ENCODE data around the gene CYTH4.
A peak's percentile ranks its signal among the peaks of the same experiment; 100 is the strongest.
"Not testable (repeated sequence)": the region's sequence is repeated elsewhere in the genome, so short reads cannot be mapped to it uniquely, and the experiment has no call there.

The CYTH4 gene

DNA sequence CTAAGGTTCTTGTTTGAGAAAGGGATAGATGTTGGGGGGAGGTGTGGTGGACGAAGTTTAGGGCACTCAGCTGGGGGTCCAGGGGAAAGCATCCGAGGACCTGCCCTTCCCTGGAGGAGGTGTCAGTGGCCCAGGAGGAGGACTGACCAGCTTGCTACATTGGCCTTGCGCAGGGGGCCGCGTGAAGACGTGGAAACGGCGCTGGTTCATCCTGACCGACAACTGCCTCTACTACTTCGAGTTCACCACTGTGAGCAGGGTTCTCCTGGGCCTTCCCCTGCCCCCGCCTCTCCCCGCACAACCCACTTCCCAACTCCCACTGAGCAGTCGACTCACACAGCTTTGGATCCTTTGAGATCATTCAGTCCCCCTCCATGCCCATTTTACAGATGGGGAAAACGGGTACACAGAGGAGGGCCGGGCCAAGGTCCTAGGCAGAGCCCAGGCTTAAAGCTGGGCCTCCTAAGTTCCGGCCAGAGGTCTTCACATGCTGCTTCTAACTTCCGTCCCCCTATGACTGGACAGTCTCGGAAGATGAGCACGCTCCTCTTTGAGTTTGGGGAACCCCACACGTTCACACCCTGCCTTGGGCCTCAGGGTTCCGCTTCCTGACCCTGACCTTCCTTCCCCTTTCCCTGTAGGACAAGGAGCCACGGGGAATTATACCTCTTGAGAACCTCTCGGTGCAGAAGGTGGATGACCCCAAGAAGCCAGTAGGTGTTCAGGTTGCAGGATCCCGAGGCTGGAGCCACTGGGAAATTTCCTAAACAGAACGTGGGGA is 28.7 kb downstream of the CYTH4 start:
- DNase-seq: no peak

DNA sequence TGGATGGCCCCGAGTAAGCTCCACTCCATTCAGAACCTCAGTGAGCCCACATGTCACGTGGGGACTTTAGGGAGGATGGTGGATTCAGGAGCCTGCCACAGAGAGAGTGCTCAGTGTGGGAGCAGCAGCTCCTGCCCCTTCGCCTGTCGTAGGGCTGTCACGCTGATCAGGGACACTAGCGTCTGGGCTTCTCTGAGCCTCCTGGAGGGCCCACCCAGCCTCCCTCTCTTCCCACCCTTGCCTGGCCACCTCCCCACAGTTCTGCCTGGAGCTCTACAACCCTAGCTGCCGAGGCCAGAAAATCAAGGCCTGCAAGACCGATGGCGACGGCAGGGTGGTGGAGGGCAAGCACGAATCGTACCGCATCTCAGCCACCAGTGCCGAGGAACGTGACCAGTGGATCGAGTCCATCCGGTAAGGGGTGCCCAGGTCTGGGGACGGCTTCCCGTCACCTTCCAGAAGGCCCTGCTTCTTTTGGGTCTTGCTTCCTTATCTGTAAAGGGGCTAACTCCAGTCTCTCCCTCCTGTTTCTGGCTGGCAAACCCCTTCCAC is 29.5 kb downstream of the CYTH4 start:
- DNase-seq: no peak

DNA sequence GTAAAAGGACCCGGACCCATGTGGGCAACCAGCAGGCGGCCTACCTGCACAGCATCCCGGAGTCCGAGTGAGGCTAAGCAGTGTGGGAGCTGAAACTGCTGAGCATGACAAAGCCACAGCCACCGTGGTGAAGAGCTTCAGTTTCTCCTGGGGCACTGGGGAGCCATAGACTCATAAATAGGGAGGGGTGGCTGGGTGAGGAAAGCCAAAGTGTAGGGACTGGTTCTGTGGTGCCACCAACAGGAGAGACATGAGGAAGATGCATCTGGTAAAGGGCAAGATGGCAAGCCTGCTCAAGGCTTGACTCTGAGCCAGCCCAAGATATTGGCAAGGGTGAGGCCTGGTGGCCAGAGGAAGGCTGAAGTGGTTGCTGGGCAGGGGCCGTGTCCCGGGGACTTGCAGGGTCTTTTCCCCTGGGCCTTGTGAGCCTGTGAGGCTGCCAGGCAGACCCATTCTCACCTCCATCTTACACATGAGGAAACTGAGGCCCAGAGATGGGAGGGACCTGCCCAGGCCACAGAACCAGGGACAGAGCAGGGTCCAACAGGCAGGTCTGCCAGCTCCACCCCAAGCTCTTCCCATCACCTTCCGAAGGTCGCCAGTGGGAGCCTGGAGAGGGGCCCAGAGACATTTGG is 30.4 kb downstream of the CYTH4 start:
- peak in 1 of 2 experiments; percentile 52 for DNase-seq

DNA sequence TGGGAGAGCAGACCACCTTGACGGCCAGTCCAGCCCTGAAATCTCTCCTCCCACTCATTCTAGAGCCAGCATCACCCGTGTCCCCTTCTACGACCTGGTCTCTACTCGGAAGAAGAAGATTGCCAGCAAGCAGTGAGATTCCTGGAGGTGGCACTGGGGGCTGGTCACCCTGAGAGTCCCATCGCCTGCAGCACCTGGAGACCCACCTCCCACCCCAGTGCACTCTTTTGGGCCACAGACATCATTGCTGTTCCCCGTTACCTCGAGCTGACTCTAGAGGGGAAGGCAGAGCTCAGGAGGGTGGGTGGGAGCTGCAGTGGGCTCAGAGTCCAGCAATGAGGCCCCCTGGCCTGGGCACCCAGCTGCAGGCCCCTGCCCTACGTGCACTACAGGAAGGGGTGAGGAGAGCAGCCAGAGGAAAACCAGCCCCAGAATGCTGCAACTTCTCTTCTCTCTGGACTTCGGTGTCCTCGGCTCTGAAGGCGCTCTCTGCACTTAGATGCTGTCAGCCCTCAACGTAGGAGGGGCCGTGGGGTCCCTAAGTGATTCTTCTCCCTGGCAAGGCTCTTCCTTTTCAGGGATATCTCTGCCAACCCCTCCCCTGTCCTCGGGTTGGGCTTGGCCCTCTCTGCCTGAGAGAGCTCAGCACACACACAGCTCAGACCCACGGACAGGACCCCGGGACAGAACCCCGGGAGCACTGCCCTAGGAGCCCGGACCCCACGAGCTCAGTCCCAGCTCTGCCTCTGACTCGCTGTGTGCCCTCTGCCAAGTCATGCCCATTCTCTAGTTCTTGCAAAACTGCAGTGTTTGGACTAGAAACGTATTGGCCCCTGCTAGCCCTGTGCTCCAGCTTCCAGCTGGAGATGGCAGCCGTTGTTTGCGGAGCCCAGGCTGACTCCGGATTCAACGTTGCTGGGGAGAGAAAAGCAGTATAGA is 31.3 kb downstream of the CYTH4 start:
- DNase-seq: no peak

DNA sequence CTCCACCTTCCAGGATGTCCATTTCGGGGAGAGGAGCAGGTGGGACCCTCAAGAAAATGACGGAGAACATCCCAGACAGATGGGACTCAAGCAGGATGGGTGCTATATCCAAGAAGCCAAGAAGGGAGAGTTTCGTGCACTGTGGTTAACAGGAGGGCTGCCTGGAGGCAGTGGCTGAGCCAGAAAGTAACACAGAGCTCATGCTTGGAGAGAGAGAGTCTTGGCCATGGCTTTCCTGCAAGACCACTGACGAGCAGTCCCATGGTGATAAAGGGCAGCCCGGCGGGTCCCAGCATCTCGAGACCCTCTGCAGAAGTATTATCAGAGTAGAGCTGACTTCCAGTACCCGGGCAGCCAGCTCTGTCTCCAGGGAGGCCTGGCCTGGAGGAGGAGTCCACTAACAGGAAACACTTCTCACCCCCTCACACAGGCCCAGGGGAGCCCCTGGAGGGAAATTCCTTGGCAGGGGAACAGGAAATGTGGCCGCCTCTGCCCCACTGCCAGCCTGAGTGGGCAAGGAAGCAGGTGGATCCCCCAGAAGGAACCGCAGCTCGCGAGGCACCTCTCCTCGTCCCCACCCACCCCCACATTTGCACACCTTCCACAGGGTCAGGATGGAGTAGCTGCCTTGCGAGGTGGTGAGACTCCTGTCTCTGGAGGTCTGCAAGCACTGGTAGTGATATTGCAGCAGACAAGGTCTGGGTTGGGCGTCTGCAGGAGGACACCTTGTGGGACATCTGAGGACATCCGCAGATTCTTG is 32.2 kb downstream of the CYTH4 start:
- peak; percentile 63 to 65 for DNase-seq

DNA sequence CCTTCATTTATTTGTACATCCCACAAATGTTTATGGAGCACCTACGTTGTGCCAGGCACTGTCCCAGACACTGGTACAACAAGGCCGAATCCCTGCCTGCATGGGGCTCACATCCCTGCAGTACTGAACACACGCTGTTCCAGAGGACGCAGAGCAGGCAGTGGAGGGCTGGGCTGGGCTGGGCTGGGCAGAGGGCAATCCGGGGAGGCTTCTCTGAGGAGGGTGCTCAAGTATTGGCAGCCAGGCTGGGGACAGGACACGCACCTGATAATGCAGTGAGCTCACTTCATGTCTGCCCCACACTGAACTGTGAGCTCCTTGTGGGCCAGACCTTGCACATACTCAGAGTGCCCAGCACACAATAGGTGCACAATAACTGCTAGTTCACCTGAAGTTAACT is 34.1 kb downstream of the CYTH4 start:
- peak in 1 of 2 experiments; percentile 29 for DNase-seq

DNA sequence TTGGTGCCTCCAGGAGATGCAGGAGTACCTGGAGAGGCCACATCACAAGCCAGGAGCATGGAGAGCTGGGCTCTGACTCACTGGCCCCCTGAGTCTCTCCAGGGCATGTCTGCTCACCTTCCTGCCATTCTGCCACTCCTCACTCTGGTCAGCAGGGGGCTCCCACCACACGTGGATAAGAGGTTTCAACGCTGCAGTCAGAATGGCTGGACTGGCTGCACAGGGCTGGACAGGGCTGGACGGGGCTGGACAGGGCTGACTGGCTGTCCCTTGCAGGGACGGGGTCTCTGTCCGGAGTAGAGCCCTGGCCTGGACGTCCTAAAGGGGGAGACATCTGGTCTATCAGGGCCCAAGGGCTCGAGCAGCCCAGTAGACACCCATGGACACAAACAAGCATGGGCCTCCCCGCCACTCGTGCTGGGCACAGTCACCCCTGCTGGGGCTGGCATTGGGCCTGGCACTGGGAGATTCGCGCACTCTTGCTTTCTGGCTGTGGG is 34.6 kb downstream of the CYTH4 start:
- DNase-seq: peak; percentile 82 to 83

DNA sequence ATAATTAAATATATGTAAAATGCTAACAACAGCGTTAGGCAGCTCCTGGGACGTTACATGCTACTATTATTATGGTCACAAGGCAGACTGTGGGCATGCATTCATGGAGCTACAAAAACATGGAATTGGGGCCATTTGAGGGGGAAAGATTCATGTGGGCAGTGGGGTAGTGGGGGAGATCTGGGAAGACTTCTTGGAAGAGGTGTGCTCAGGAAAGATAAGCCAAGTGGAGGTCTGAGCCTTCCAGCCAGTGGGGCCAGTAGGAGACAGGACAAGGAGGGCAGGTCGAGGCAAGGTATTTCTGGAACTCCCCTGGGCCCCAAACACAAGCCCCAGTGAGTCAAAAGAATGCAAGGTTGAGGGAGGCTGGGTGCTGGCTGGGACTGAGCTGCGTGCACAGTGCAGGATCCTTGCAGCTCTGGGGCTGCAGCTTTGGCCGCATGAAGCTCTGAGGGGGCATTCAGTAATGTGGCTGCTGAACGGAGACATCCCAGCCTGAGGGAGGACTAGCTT is 35.4 kb downstream of the CYTH4 start:
- no peak for DNase-seq

DNA sequence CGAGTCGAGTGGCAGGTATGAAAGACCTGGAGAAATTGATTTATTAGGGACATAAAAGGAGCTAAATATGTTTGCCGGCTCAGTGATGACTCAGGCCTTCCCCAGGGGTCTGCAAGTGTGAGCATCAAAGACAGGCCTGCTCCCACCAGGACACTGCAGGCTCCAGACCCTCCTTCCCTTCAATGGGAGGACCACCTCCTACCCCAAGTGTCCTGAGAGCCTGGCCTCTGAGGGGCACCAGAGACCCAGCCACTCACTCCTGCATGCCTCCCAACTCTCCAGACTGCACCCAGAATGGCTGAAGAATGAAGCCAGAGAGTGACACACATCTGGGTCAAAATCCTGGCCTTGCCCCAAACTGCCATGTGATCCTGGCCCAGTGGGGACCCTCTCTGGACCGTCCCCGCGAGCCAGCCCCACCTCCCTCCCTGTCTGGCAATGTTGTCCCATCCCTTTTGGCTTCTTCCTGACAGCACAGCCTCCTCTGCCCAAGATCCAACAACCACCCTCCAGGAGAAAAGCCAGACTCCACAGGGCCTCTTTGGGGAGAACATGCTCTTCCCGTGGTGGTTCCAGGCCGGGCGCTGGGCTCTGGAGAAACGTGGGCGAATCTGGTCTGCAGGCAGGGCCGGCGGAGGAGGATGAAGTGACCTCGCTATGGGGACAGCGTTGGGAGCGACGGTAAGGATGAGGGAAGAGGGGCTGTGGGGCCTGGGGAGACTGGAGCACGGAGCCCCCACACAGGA is 36.2 kb downstream of the CYTH4 start:
- DNase-seq: no peak

DNA sequence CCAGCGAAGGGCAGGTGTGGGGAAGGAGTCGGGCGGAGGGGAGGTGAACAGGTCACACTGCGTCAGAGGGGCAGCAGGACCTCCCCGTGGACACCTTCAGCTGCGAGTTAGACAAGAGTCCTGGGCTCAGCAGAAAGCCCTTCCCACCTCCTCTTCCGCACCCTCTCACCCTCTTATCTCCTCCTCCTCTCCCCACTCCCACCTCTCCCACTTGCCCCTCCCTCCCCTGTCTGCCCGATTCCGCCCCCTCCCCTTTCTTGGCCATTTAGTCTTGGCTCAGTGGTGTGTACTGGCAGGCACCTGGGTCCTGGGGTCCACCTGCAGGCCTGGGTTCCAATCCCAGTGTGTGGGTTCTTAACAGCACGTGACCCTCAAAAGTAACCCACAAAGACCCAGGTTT is 37.2 kb downstream of the CYTH4 start:
- DNase-seq: no peak

DNA sequence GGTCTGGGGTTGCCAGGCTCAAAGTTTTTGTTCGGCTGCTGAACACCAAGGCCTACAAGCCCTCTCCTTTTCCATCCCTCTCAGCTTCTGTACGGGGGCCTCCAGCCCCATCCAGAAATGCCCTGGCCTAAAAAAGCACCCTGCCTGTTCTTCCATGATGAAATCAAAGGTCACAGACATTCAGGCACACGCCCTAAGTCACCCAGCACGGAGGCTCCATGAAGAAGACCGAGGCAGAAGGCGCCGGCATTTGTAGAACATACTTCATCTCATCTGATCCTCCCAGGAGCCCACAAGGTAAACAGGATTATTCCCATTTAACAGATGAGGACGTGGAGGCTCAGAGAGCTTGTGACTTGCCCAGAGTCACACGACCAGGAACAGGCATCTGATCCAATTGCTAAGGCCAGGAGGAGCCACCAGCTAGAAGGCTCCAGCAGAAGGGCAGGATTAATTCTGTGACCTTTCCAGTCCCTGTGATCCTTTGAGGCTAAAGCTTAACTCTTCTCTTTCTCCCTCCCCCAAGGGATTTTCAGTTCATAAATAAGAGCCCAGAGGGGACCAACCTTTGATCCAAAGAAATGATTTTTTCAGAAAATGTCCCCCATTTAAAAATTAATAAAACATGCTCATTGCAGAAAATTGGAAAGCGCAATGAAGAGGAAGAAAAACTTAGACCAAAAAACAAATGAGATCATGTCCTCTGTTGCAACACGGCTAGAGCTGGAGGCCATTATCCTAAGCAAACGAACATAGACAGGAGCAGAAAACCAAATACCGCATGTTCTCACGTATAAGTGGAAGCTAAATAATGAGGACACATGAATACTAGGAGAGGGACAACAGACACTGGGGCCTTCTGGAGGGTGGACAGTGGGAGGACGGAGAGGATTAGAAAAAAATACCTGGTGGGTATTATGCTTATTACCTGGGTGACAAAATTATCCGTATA is 38.7 kb downstream of the CYTH4 start:
- DNase-seq: no peak

DNA sequence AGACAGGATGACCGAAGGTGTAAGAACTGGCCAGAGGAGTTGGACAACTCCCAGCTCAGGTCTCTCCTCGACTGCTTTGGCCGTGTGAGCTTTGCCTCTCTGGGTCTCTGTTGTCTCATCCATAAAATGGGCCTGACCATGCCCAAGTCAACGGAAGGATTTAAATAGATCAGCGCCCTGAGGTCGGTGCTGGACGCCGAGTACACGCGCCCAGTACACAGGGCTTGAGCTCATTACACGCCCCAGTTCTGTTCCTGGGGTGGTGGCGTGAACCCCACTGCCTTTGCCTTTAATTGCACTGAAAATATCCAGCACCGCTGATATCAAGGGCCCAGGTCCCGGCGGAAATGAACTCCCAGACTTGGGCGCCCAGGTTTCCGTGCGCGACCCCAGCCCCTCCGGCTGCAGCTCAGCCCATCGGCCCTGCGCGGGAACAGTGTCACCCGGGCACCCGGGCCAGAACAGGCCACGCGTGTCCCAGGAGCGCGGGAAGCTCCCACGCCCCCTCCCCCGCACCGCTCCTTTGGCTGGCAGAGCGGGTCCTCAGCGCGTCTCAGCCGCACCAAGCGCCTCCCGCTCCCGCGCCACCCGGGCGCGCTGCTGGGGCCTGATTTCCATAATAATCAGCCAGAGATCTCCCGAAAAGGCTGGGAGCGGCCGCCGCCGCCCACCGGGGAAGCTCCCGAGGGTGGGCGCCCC is 42.2 kb downstream of the CYTH4 start:
- no peak for DNase-seq

DNA sequence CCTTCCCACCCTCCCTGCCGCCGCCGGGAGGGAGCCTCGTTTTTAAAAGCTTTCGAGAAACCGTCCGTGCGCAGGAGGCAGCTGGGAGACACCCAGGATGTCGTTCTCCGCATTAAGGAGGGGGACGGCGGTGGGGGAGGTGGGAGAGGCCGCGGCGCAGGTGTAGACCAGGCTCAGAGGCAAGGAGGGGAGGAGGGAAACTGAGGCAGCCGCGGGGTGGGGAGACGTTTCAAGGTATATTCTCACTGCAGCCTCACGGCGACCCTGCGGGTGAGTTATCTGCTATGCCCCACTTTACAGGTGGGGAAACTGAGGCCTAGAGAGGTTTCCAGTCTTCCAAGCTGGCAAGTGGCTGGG is 42.7 kb downstream of the CYTH4 start:
- no peak for DNase-seq

DNA sequence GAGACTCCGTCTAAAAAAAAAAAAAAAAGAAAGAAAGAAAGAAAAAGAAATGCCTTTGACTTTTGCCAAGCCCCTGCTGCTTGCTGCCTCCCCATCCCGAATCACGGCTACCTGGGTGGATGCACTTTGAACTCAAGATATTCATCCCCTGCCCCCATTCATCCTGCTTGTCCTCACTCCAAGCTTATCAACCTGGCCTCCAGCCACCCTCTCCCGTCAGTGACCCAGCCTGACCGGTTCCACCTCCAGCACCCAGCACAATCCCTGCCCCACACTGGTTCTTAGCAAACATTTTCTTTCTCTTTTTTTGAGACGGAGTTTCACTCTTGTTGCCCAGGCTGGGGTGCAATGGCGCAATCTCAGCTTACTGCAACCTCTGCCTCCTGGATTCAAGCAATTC is 44.4 kb downstream of the CYTH4 start:
- DNase-seq: no peak

DNA sequence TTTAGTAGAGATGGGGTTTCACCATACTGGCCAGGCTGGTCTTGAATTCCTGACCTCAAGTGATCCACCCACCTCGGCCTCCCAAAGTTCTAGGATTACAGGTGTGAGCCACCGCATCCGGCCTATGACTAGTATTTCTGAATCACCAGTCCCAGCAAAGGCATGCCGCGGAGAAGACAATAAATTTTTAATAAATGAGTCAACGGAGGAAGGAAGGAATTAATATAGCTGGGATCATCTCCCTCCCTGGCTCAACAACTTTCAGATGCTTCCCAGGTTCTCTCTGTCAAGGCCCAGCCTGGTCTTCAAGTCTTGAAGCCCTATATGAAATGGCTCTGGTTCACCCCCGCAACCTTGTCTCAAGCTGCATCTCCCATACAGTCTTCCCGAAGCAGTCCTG is 45.7 kb downstream of the CYTH4 start:
- DNase-seq: no peak

DNA sequence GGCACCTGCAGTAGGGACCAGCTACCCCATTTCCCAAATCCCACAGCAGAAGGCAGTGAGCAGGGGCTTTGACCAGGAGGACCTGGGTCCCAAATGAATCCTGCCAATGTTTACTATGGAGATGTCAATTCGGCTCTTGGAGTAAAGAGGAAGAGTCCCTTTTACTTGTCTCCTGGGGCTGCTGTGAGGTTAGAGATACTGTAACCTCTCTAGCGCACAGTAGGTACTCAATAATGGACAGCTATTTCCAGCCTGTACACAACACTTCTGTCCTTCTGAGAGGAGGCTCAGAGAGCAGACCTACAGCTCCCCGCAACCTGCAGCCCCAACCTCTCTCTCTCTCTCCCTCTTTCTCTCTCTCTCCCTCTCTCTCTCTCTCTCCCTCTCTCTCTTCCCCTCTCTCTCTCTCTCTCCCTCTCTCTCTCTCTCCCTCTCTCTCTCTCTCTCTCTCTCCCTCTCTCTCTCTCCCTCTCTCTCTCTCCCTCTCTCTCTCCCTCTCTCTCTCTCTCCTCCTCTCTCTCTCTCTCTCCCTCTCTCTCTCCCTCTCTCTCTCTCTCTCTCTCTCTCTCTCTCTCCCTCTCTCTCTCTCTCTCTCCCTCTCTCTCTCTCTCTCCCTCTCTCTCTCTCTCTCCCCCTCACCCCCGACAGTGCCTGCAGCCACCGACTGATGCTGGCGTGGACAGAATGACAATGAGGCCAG is 46.4 kb downstream of the CYTH4 start:
- DNase-seq: not testable (repeated sequence)

DNA sequence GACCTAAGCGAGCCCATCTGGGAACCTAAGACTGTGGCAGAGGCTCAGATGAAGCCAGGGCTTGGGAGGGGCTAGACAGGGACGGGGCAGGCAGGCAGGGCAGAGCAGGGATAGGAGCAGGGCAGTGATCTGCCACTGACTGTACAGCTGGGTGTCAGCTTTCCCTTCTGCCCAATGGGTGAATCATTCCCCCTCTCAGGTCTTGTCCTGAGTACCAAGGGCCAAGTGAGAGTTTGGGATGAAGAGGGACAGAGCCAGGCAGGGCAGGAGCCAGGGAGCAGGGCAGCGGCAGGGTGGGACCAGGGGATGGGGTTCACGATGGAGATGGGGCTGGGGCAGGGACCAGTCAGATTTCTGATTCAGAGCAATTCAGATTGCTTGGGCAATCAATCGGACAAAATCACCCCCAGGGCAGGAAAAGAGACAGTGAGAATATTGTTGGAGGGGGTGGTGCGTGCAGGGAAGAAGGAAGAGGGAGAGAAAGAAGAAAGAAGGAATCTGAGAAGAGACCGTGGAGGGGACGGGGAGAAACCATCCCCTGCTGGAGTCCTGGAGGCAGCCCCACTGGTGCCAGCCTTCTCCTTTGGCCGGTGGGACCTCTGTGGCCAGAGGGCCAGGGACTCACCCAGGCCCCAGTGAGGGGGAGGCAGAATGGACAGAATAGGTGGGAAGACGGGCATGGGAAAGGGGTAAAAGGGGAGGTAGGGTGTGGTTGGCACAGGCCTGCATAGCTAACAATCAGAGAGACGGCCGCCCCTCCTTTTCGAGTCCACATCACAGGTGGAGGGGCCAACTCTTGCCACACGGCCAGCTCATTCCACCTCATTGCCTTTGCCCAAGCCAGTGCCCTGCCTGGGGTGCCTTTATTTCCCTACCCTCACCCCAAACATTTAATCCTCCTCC is 47.2 kb downstream of the CYTH4 start:
- DNase-seq: no peak

Data from activated T-cell treated with anti-CD3 and anti-CD28 coated beads, Interleukin-2, amount 50 U/mL, for 48 hours (primary cell).